ENCODE measurements around the gene HCCS.
A peak's percentile ranks its signal among the peaks of the same experiment; 100 is the strongest.
"Not testable (repeated sequence)": the region's sequence is repeated elsewhere in the genome, so short reads cannot be mapped to it uniquely, and the experiment has no call there.

HCCS gene

DNA sequence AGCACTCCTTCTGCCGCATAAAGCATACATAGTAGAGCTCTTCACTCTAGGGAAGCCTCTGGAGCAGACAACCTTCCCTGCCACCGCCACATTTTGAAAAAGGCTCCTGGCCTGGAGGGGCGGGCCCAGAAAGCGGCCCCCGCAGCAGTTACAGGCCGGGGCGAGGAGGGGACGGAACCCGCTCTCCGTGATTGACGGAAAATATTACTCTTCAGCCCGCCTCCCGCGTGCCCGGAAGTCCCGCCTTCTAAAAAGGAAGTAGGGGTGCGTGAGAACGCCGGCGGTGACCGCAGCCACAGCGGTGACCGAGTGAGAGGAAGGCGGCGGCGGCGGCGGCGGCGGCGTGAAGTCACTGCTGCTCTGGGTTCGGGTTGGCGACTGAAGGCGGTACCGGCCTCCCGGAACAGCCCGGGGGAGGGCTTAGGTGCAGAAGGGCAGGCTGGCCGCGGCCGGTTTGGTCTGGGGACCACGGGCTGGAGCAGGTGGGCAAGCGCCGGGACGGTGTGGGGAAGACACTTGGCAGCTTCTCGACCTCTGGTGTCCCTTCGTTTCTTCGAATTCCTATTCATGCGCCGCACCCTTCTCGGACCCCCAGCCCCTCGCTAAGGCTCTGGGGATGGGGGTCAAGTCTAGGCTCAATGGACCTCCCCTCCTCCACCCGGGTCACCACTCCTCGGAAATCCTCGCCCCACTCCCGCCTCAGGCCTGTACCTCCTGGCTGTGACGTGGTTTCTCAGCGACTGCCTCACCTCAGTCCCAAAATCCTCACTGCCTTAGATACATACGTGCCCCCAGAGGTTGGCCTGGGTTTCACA lies at the start of gene HCCS:
Gene HCCS (plus strand): TSS at position 296 of the 815 bp plus-strand sequence. CDS start 729 bp downstream, outside the sequence.
- DNase-seq = peak; percentile 66

DNA sequence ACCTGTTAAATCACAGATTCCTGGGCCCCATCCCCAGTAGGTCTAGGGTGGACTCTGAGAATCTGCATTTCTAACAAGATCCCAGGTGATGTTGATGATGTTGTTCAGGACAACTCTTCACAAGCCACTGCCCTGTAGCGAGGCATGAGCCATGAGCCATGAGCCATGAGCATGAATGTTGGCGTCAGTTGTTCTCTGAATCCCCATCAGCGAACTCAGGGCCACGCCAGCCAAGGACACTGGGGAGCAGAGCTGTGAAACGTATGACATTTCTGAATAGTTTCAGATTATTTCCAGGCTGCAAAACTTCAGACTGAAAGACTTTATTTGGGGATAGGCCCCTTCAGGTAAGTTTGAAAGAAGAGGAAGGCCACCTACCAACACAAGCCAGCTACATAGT lies 46.9 kb upstream of the HCCS start:
- no peak for DNase-seq

DNA sequence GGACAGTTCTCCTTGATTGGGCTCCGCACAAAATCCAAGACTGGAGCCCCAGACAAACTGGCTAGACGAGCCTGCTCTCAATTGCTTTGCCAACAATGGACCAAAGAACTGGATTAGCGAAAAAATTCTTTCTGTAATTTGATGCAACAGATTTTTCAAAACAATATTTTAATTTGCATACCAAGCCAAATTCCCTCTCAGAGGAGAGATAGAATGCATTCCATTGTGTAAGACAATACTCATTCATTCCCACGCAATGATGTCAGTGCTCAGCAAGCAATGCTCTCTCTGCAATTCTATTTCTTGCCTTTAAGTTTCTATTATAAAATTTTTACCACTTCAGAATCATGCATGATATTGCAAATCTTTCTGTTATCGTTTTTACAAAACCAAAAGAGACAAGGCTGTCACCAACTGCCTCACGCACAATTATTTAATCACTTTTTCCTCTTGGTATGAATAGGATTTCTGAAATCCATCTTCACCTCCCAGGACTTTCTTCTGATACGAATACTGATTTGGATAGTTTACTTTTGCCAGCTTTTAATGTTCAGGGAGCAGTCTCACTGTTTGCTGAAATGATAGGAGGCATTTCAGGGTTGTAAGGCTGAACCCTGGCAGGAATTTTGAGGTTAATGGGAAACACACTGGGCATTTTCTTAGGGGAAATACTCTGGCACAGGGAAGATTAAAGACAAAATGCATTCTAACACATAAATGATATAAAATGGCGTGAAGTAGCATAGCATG lies 46.1 kb upstream of the HCCS start:
- DNase-seq = no peak

DNA sequence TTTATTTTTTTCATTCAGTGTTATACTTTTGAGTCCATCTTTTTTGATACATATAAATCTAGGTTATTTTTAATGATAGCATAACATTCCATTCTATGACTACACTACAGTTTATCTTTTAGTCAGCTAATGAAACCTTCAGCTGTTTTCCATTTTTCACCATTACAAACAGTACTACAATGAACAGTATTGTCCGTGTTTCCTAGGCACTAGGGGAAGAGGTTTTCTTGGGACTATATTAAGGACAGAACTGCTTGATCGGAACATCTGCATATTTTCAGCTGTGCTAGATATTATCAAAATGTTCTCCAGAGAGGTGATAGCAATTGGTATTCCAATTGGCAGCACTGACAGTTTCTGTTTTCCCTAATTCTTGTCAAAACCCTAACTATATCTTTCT lies 44.3 kb upstream of the HCCS start:
- DNase-seq = no peak

DNA sequence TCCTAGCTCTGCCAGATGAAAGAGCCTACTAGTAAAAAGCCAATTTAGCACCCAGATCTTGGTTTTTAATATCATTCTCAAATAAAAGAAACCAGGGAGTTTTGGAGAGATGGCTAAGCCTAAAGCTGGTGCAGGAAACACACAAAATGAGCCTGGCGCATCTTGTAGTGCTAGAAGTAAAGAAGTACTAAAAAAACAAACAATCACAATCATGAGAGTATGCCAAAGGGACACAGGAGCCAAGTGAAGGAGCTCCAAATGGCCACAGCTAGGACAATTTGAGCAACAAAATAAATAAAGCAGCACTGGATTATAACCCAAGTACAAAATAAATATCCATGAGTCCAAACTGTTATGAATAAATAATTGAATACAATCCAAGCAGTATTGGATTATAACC lies 37.8 kb upstream of the HCCS start:
- no peak for DNase-seq

DNA sequence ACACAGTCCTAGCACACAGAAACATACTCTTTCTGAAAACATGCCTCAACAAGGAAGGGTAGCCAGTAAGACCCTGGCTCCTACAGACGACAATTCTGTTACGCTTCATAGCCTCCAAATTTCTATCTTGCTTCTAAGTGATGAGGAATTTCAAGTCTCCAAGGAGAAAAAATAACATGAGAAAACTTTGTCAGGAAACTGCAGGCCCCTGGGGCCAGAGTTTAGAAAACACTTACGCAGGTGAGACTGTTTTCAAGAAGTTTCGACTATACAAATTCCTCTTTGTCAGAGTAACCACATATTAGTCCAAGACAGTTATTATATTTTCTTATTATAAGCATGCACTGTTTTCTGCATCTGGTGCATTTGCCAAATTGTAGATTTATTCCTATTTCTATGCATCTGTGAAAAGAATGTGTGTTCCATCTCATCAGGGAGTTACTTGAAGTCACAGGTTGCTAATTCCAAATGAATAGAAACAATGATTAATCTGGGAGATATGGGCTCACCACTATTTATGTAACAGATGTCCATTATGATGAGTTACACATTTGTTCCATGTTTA lies 30.3 kb upstream of the HCCS start:
- DNase-seq = no peak

DNA sequence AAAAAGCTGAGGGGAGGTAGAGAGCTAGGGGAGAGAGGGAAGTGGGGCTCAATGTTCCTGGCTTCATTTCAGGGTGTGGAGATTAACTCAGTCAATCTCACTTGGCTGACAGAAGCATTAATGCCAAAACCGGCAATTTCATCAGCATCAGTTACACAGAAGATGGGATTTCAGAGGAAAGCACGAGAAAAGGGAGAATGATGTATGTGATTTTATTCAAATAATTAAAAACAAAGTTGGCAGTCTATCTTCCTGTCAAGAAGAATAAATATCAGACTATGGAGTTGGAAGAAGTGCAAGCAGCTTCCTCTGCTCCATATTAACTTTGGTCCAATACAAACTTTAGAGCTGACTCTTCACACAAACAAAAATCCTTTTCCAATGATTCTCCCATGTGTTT lies 29.6 kb upstream of the HCCS start:
- DNase-seq = no peak

DNA sequence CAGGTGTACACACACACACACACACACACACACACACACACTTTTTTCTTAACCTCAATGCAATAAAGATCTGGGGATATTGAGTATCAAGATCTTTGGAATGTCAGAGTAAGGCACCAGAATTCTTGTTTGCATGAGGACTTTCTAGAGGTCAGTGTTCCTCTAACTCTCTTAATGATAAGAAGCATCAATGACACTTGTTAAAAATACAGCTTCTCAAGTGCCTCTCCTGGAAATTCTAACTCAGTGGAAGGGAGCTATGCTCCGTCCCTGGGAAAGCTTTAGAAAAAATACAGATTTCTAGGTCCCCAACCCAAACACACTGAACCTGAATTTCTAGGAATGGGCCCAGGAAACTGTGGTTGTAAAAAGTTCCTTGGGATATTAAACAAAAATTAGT lies 25.8 kb upstream of the HCCS start:
- DNase-seq = no peak

DNA sequence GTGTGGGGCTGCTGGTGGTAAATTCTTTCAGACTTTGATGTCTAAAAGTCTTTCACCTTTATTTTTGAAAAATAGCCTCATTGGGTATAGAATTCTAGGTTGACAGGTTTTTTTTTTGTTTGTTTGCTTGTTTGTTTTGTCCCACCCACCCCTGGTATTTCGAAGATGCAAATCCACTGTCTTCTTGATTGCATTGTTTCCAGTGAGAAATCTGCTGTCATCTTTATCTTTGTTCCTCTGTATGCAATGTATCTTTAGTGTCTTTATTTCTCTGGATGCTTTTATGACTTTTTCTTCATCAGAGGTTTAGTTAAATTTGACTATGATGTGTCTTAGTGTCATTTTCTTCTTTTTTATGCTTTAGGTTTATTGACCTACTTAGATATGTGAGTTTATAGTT lies 21.3 kb upstream of the HCCS start:
- no peak for DNase-seq

DNA sequence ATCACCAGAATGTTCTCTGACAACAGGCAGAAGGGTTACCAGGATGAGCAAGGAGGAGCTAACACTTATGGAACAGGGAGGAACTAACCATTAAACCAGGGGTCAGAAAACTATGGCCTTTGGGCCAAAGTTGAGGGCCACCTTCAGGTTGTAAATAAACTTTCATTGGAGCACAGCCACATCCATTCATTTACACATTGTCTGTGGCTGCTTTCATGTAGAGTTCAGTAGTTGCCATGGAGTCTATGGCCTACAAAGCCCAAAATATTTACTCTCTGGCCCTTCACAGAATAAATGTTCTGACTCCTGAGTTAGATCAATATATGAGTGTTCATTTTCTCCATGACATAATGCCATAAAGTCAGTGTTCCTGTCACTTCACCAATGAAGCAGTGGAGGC lies 13.2 kb upstream of the HCCS start:
- DNase-seq = no peak

DNA sequence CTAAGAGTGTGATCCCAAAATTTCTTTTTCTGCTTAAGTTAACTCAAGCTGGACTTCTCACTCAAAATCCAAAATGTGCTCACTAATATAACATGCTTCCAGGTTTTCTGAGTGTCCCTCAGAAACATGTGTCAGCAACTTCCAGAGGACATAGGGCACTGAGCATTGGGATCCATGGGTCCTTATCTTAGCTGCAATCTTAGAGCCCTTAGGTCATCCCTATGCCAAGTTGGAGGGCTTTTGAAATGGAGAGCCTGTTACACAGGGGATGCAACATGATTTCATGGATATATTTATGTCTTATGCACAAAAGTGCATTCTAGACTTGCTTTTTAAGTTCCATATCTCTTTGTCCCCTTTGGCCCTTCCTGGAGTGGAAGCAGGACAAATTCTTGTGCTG lies 11.7 kb upstream of the HCCS start:
- DNase-seq = no peak

DNA sequence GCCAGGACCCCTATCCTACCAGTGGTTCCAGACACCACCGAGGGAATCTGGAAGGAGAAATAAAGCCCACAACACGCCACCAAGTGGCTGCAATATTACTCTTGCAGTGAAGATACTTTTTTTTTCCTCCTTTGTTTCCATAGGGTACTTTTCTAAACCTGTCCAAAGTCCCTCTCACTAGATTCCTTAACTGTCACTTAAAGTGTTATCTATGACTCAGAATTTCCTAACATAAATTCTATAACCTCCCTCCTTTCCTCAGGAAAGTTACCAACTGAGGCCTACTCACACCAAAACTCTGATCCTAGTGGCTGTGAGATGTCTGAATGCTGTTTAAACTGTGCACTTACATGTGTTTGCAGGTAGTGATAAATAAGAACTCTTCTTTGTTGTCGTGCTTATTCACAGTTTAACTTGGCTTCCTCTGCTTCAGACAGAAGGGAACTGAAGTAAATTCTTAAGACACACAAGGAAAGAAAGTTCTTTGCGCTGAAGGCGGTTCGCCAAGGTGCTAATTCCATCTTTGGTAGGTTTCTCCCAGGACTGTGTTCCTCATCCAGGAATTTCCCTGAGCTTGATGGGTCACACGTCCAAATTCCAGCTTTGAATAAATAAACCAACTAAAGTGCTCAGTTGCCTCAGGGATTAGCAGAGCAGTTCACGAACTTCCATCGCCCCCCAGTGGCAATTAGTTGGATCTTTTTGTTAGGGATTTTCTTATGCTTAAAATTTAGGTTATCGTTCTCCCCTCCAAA lies 10.7 kb upstream of the HCCS start:
- DNase-seq = no peak

DNA sequence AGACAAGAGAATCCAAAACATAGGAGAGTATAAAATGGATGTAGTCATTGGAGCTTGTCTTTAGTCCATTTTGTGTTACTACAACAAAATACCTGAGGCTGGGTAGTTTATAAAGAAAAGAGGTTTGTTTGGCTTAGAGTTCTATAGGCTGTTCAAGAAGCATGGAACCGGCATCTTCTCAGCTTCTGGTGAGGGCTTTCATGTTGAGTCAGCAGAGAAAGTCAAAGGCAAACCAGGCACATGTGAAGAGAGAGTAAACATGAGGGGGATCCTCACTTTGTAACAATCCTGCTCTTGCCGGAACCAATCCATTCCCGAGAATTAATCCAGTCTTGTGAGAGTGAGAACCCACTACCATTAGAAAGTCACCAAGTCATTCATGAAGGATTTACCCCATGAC lies 8.1 kb upstream of the HCCS start:
- DNase-seq = no peak

DNA sequence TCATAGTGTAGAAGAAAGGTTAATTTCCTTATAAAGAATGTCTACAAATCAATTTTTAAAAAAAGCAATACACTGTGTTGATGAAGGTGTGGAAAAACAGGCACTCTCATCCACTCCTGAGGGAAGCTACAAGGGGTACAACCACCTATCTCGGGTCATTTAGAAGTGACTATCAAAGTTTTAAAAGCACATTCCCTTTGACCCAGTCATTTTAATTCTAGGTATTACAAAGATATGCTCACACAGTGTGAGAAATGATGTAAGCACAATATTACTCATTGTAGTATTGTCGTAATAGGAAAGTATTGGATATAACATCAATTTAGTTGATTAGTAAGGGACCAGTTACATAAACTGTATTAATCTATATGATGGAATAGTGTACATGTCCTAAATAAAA lies 7.4 kb upstream of the HCCS start:
- DNase-seq = no peak

DNA sequence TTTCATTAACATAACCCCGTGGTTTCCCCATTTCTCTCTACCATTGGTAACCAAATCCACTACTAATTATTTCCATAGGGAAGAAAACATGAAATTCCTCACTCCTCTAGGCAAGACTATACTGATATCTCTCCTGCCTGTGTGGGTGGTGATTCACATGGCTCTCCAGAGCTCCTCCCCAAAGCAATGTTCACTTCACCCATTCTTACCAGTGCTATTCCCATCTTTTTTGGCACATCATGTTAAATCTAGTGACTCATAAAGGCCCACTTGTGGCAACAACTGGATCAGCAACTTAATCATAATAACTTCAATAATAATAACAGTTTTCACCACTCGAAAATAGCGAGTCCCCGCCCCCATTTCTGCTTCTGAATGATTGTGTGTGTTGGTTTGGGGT lies 6.1 kb upstream of the HCCS start:
- DNase-seq = no peak

DNA sequence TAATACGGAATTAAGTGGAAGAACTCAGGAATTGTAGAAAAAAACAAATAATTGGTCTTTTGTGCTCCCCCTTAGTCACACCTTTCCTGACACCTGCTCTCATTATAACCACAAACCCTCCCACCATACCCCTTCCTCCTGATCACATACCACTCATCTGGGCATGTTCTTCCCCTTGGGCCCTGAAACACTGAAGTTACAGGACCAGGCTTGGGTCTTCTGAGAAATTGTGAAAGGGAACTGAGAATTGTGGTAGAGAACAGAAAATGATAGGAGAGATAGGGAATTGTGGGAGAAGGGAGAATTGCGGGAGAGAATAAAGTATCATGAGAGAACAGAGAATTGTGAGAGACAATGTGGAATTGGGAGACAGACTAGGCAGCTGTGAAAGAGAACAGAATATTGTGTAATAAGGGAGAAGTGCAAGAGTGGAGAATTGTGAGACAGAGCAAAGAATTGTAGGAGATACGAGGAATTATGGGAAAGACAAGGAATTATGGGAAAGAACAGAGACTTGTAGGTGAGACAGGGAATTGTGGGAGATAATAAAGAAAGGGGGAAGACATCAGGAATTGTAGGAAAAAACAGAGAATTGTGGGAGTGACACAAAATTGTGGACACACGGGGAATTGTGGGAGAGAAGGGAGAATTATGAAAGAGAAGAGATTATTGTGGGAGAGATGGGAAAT lies 2.7 kb upstream of the HCCS start:
- DNase-seq = no peak

DNA sequence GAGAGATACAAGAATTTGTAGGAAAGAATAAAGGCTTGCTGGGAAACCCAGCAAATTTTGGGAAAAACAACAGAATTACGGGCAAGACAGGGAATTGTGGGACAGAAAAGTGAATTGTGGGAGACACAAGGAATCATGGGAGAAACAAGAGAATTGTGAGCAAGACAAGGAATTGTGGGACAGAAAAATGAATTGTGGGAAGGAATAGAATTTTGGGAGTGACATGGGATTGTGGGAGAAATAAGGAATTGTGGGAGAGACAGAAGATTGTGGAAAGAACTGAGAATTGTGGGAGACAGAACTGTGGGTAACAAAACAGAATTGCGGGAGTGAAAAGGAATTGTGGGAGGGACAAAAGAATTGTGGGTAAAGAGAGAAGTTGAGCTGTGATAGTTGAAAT lies 1.2 kb upstream of the HCCS start:
- no peak for DNase-seq

DNA sequence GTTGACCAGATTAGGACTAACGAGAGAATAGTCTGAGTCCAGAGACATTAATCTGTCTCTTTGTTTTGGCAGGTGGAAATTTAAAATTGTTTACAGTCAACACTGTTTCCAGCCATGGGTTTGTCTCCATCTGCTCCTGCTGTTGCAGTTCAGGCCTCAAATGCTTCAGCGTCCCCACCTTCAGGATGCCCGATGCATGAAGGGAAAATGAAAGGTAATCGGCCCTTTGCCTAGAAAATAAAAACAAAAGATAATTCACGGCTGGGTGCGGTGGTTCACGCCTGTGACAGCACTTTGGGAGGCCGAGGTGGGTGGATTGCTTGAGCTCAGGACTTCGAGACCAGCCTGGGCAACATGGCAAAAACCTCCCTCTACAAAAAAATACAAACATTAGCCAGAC lies 815 bp downstream of the HCCS start:
- DNase-seq = no peak

DNA sequence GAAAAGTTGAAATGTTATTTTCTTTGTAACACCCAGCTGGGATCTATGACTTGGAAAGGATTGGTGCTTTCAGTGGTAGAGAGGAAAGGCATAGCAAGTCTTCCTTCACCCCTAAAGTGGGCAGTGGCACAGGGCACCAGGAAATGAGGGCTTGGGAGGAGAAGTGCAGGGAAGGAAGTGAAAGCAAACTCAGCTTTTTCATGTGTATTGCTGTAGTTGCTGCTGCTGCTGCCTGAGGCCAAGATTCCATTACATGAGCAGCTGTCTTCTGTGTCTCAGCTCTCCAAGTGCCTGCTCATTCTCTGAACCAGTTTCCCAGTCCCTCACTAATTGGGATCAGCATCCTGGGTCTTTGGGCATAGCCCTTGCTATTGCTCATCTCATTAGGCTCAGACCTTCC lies 2.6 kb downstream of the HCCS start:
- DNase-seq = no peak

DNA sequence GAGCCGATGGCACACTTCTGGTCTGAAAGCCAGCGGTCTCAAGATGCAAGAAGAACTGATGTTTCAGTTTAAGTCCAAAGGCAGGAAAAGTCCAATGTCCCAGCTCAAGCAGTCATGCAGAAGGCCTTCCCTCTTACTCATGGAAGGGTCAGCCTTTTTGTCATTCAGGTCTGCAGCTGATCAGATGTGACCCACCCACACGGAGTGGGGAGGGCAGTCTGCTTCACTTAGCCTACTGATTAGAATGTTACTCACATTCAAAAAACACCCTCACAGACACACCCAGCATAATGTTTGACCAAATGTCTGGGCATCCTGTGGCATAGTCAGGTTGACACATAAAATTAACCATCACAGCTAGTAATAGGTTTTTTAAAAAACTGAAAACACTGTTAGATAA lies 6.6 kb downstream of the HCCS start:
- no peak for DNase-seq

DNA sequence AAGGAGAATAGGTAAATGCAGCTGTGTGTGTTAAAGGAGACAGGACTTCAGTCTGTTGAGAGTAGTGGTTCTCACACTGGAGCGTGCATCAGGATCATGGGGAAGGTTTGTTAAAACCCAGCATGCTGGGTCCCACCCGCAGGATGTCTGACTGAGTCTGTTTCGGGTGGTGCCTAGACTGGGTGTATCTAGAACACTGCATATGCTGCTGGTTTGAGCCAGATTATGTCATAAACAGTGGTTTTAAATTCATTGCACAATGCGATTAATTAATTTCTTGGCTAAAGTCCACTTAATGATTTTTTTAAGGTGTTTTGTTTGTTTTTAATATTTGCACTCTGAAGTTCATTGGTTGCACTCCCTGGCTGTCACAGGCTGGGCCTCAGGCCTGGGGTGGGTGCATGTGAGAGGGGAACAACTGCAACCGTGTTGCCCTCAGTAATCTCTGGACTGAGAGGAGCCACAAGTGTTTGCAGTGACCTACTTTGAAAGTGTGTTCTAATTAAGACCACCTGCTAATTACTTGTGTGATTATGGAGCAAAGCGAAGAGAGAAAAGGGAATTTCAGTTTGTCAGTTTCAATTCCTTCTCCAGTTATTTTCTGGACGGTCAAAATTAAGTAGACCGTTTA lies 8.3 kb downstream of the HCCS start:
- DNase-seq = no peak

DNA sequence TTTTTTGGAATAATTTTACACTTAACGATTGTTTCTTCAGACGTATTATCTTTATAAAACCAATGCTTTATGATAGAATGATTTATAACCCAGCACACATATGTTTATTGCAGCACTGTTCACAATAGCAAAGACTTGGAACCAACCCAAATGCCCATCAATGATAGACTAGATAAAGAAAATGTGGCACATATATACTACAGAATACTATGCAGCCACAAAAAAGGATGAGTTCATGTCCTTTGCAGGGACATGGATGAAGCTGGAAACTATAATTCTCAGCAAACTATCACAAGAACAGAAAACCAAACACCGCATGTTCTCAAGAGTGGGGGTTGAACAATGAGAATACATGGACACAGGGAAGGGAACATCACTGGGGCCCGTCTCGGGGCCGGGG lies 12.0 kb downstream of the HCCS start:
- DNase-seq = not testable (repeated sequence)

All from NCI-H1417 treated with DMSO at 0.1 percent for 48 hours (cell line).